ENCODE data around the gene METTL1. TPM values are rescaled to one million over a fixed set of nuclear protein-coding genes. Genes with fewer than 3 reads are reported as not detected.

The METTL1 gene
- total and polyA plus RNA-seq, 7 experiments from 2014 or later = 11.8 to 30.9 (median 16.0) TPM

DNA sequence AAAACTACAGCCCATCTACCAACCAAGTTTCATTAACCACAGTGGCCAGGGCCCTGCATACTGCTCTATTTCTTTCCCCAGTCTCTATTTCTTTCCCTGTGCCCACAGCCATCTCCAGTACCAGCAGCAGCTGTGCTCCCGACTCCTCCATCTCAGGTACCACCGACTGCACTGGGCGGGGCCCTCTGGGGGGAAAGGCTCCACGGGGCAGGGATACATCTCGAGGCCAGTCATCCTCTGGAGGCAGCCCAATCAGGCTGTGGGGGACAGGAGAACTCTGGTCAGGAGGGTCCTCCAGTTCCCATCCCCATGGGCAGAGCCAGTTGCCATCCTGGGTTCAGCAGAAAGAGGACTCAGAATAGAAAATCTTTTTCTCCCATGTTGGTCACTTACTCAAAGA, 22.8 kb downstream of the METTL1 start:
- peaks cover 0 to 22% (median 5%) of the 10 kb centered on the region in 3 experiments for H3K36me3 ChIP-seq (ENCODE audit: control insufficient read depth in 2 of 3, insufficient read depth in 3 of 3, low read length in 3 of 3)
- no peaks in the 10 kb centered on the region for H3K9me3 ChIP-seq (ENCODE audit: control insufficient read depth in 2 of 3, low read length in 3 of 3)
- Mint-ChIP-seq H3K9me3 (no peaks in the 10 kb centered on the region), H3K4me3 (no peak overlapping the region), H3K36me3 (peaks cover 3 to 25% (median 4%) of the 10 kb centered on the region in 5 donors), H3K27ac (peak overlapping the region in 2 of 9 donors; percentile 43 to 65), H3K4me1 (peaks cover 39 to 73% (median 63%) of the 10 kb centered on the region in 7 donors), H3K27me3 (no peaks in the 10 kb centered on the region)
- no peaks in the 10 kb centered on the region for H3K27me3 ChIP-seq (ENCODE audit: control insufficient read depth in 2 of 2, insufficient read depth in 2 of 2, low read length in 2 of 2)
- intact Hi-C loops (cut with micrococcal nuclease) = loop anchor here in 1 of 2 donors (10.0 kb wide), 1 partner anchor 1414 kb away; the partner anchor contains the start of genes IL23A and PAN2
- H3K4me1 ChIP-seq (ENCODE audit: control insufficient read depth in 2 of 2, insufficient read depth in 2 of 2, low read length in 2 of 2) = peaks cover 25 to 36% of the 10 kb centered on the region in 2 donors
- ATAC-seq = no peak
- H3K4me3 ChIP-seq (ENCODE audit: low read length) = no peak overlapping the region
- POLR2A ChIA-PET = no interaction called here
- no peak for DNase-seq
- CTCF ChIA-PET = interaction anchor here (0.6 to 0.7 kb wide), 2 partner anchors 162 to 289 kb away, joined by 3 to 4 read pairs; partner anchors contain the start of gene GLI1
- no peak overlapping the region for H3K27ac ChIP-seq (ENCODE audit: low read depth, low read length)

DNA sequence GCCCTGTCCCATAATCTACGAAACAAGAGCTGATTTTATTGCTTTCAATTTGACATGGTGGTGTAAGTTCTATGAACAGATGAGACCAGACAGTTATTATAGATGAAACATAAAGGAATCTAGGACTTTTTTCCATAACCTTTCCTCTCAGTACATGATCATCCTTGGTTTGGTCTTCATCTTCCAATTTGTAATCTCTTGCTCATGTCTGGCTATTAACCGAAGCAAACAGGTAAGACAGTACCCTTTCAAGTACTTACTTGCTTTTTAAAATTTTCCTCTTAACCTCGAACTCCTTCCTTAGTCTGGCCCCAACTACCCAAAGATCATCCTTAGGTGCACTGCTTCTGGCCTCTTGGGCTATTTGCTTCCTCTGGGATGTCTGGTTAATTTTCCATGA, 25.9 kb downstream of the METTL1 start:
- DNase-seq (no peak), ATAC-seq (no peak)
- no peaks in the 10 kb centered on the region for H3K27me3 Mint-ChIP-seq
- Histone ChIP-seq H3K9me3 (ENCODE audit: control insufficient read depth in 2 of 3, low read length in 3 of 3) (no peaks in the 10 kb centered on the region), H3K27ac (ENCODE audit: low read depth, low read length) (peak overlapping the region; percentile 91), H3K36me3 (ENCODE audit: control insufficient read depth in 2 of 3, insufficient read depth in 3 of 3, low read length in 3 of 3) (peaks cover 0 to 22% (median 5%) of the 10 kb centered on the region in 3 experiments), H3K4me1 (ENCODE audit: control insufficient read depth in 2 of 2, insufficient read depth in 2 of 2, low read length in 2 of 2) (peaks cover 24 to 26% of the 10 kb centered on the region in 2 donors), H3K27me3 (ENCODE audit: control insufficient read depth in 2 of 2, insufficient read depth in 2 of 2, low read length in 2 of 2) (no peaks in the 10 kb centered on the region), H3K4me3 (ENCODE audit: low read length) (peak overlapping the region; percentile 92)
- ChIA-PET POLR2A (no interaction called here), CTCF (interaction anchor here (1.9 kb wide), 1 partner anchor 10 kb away, joined by 10 read pairs; no protein-coding TSS in a partner anchor)
- H3K36me3 Mint-ChIP-seq = peaks cover 3 to 18% (median 4%) of the 10 kb centered on the region in 5 donors
- peak overlapping the region; percentile 82 to 100 (median 91) for H3K4me3 Mint-ChIP-seq
- peak overlapping the region; percentile 88 to 97 (median 95) for H3K27ac Mint-ChIP-seq
- H3K4me1 Mint-ChIP-seq = peaks cover 30 to 62% (median 52%) of the 10 kb centered on the region in 7 donors
- peaks cover 0 to 1% (median 0%) of the 10 kb centered on the region in 11 donors for H3K9me3 Mint-ChIP-seq
- intact Hi-C loops (cut with micrococcal nuclease) = loop anchor here in 1 of 2 donors (10.0 kb wide), 1 partner anchor 1411 kb away; the partner anchor contains the start of genes IL23A and PAN2

DNA sequence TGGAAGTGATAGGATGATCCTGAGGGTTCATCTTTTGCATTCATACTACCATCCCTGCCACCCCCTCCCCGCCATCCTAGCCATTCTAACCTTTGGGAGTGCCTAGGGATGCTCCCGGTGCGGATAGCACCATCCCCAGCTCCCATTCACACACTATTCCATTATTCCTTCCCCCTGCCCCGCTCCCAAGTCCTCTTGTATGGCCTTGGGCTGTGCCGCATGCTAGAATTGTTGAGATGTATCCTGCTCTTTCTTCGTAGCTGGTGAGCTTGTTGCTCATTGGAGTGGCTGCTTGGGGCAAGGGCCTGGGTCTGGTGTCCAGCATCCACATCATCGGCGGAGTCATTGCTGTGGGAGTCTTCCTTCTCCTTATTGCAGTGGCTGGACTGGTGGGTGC, 26.4 kb downstream of the METTL1 start:
- no peak for DNase-seq
- Histone ChIP-seq H3K4me3 (ENCODE audit: low read length) (peak overlapping the region; percentile 92), H3K27ac (ENCODE audit: low read depth, low read length) (peak overlapping the region; percentile 91), H3K27me3 (ENCODE audit: control insufficient read depth in 2 of 2, insufficient read depth in 2 of 2, low read length in 2 of 2) (no peaks in the 10 kb centered on the region), H3K36me3 (ENCODE audit: control insufficient read depth in 2 of 3, insufficient read depth in 3 of 3, low read length in 3 of 3) (peaks cover 0 to 22% (median 5%) of the 10 kb centered on the region in 3 experiments), H3K4me1 (ENCODE audit: control insufficient read depth in 2 of 2, insufficient read depth in 2 of 2, low read length in 2 of 2) (peaks cover 27 to 29% of the 10 kb centered on the region in 2 donors), H3K9me3 (ENCODE audit: control insufficient read depth in 2 of 3, low read length in 3 of 3) (no peaks in the 10 kb centered on the region)
- Mint-ChIP-seq H3K9me3 (peaks cover 0 to 2% (median 0%) of the 10 kb centered on the region in 11 donors), H3K27ac (peak overlapping the region; percentile 88 to 97 (median 95)), H3K4me3 (peak overlapping the region; percentile 82 to 100 (median 91)), H3K27me3 (no peaks in the 10 kb centered on the region), H3K4me1 (peaks cover 34 to 62% (median 52%) of the 10 kb centered on the region in 7 donors), H3K36me3 (peaks cover 3 to 18% (median 4%) of the 10 kb centered on the region in 5 donors)
- no peak for ATAC-seq
- POLR2A ChIA-PET = interaction anchor here (1.1 to 2.2 kb wide), 4 partner anchors 9 to 213 kb away, joined by 3 to 12 read pairs (median 6); no protein-coding TSS in a partner anchor
- CTCF ChIA-PET = interaction anchor here (1.1 to 1.9 kb wide), 3 partner anchors 11 to 118 kb away, joined by 3 to 10 read pairs (median 4); partner anchors contain the start of genes EEF1AKMT3 and METTL1
- intact Hi-C loops (cut with micrococcal nuclease) = loop anchor here (2.0 to 10.0 kb wide), 3 partner anchors 101 to 1411 kb away; partner anchors contain the start of genes CTDSP2 (in 1 of the 2), IL23A (in 1 of the 2), PAN2 (in 1 of the 2) and R3HDM2 (in 1 of the 2)

DNA sequence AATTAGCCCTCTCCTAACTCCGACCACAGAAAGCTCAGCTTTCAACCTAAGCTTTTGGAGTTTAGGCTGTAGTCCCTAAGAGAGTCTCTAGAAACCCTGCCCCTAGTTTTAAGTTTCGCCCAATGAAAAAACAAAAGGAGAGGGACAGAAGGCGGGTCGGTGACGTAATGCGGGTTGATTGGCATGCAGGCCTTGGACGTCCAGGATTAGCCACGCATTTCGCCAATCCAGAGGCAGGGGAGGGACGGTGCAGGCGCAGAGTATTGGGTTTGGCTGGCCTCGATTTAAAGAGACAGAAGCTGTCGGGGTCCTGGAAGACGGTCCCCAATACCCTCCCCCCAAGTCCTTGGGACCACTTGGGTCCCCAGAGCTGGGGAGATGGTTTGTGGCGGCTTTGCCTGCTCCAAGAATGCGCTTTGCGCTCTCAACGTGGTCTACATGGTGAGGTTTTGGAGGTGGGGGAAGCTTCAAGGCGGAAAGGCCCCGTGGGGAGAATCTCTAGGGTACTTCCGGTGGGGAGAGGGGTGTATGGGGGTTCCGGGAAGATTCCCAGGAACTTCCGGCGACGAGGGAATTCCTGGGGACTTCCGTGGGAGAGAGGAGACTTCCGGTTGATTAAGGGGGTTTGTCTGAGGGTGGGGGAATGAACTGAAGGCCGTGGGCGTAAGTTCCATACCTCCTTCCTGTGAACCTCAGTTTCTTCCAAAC, 27.0 kb downstream of the METTL1 start, which contains the start of gene TSPAN31:
Gene TSPAN31, plus strand, starts transcription at position 263 of the 708 bp plus-strand sequence. Its CDS starts 116 bp downstream, at position 379.
- CTCF ChIA-PET = interaction anchor here (1.1 to 1.9 kb wide), 3 partner anchors 12 to 117 kb away, joined by 3 to 10 read pairs (median 4); partner anchors contain the start of genes EEF1AKMT3 and METTL1
- H3K36me3 ChIP-seq (ENCODE audit: control insufficient read depth in 2 of 3, insufficient read depth in 3 of 3, low read length in 3 of 3) = peaks cover 0 to 23% (median 5%) of the 10 kb centered on the region in 3 experiments
- Mint-ChIP-seq H3K27me3 (no peaks in the 10 kb centered on the region), H3K9me3 (peaks cover 0 to 2% (median 0%) of the 10 kb centered on the region in 11 donors), H3K4me1 (peaks cover 35 to 64% (median 52%) of the 10 kb centered on the region in 7 donors), H3K4me3 (peak within 1 kb of the TSS; percentile 82 to 100 (median 91)), H3K27ac (peak within 1 kb of the TSS; percentile 88 to 97 (median 95)), H3K36me3 (peaks cover 0 to 13% (median 4%) of the 10 kb centered on the region in 5 donors)
- POLR2A ChIA-PET = interaction anchor here (0.6 to 2.2 kb wide), 6 partner anchors 9 to 213 kb away, joined by 3 to 12 read pairs (median 4); no protein-coding TSS in a partner anchor
- peak within 1 kb of the TSS; percentile 92 for H3K4me3 ChIP-seq (ENCODE audit: low read length)
- H3K27ac ChIP-seq (ENCODE audit: low read depth, low read length) = peak within 1 kb of the TSS; percentile 91
- H3K27me3 ChIP-seq (ENCODE audit: control insufficient read depth in 2 of 2, insufficient read depth in 2 of 2, low read length in 2 of 2) = no peaks in the 10 kb centered on the region
- intact Hi-C loops (cut with micrococcal nuclease) = loop anchor here (1.0 to 10.0 kb wide), 9 partner anchors 7 to 1818 kb away; partner anchors contain the start of genes CDK4 (in 2 of the 2), RPL41 (in 2 of the 2), ZC3H10 (in 2 of the 2) and ARHGAP9 (in 1 of the 2)
- ATAC-seq (peak; percentile 89), DNase-seq (peak; percentile 70 to 97 (median 94))
- H3K9me3 ChIP-seq (ENCODE audit: control insufficient read depth in 2 of 3, low read length in 3 of 3) = no peaks in the 10 kb centered on the region
- H3K4me1 ChIP-seq (ENCODE audit: control insufficient read depth in 2 of 2, insufficient read depth in 2 of 2, low read length in 2 of 2) = peaks cover 33 to 34% of the 10 kb centered on the region in 2 donors

DNA sequence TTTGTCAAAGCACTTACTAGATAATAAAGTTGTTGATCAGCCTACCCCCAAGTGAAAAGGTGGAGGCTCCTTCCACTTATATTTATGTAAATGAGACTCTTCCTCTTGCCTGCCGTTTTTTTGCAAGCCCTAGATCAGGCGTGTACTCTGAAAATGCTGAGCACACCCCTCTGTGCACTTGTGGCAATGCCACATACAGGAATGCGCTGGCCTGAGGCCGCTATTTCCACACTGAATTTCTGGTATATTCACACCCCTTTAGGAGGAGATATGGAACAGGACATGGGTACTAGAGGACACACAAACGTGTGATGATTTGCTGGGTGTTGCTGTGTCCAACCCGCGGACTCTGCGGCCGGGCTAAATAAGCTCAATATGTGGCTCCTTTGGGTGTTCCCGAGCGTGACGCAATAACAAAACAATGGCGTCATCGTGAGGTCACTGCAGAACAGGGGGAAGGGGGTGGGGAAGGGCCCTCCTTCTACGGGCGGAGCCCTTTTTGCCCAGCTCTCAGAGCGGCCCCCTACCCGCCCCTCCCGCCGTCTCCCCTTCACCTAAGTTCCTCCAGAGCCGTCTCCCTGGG, 27.6 kb downstream of the METTL1 start:
- peaks cover 0 to 2% (median 0%) of the 10 kb centered on the region in 11 donors for H3K9me3 Mint-ChIP-seq
- intact Hi-C loops (cut with micrococcal nuclease) = loop anchor here (1.0 to 10.0 kb wide), 9 partner anchors 8 to 1817 kb away; partner anchors contain the start of genes CDK4 (in 2 of the 2), RPL41 (in 2 of the 2), ZC3H10 (in 2 of the 2) and ARHGAP9 (in 1 of the 2)

More for the DNA sequence above, 27.6 kb downstream of the METTL1 start:
- no peaks in the 10 kb centered on the region for H3K9me3 ChIP-seq (ENCODE audit: control insufficient read depth in 2 of 3, low read length in 3 of 3)
- ATAC-seq (peak; percentile 60), DNase-seq (peak in 4 of 9 donors; percentile 63 to 82 (median 73))
- Mint-ChIP-seq H3K27me3 (no peaks in the 10 kb centered on the region), H3K36me3 (peaks cover 0 to 14% (median 4%) of the 10 kb centered on the region in 5 donors), H3K27ac (peak overlapping the region; percentile 88 to 97 (median 95)), H3K4me3 (peak overlapping the region; percentile 82 to 100 (median 91)), H3K4me1 (peaks cover 39 to 70% (median 58%) of the 10 kb centered on the region in 7 donors)
- H3K36me3 ChIP-seq (ENCODE audit: control insufficient read depth in 2 of 3, insufficient read depth in 3 of 3, low read length in 3 of 3) = peaks cover 0 to 26% (median 5%) of the 10 kb centered on the region in 3 experiments
- H3K4me1 ChIP-seq (ENCODE audit: control insufficient read depth in 2 of 2, insufficient read depth in 2 of 2, low read length in 2 of 2) = peaks cover 39 to 41% of the 10 kb centered on the region in 2 donors
- H3K27me3 ChIP-seq (ENCODE audit: control insufficient read depth in 2 of 2, insufficient read depth in 2 of 2, low read length in 2 of 2) = no peaks in the 10 kb centered on the region
- peak overlapping the region; percentile 92 for H3K4me3 ChIP-seq (ENCODE audit: low read length)
- ChIA-PET POLR2A (interaction anchor here (0.6 to 2.2 kb wide), 6 partner anchors 10 to 212 kb away, joined by 3 to 12 read pairs (median 4); no protein-coding TSS in a partner anchor), CTCF (interaction anchor here (1.1 to 1.9 kb wide), 3 partner anchors 12 to 117 kb away, joined by 3 to 10 read pairs (median 4); partner anchors contain the start of genes EEF1AKMT3 and METTL1)
- peak overlapping the region; percentile 91 for H3K27ac ChIP-seq (ENCODE audit: low read depth, low read length)

Data from naive thymus-derived CD4-positive, alpha-beta T cell (primary cell).